Tibial nerve (tissue), 3 donors: ENCODE measurements around the gene NUMB.

ENCODE experiments used
- POLR2A ChIP-seq, 2 donors: fragments of 450-650 bp; IDR thresholded peaks; one replicate each; pipeline ENCODE4 v1.6.1; 2017; ENCODE audit warnings: antibody characterized with exemption in 2 of 2, mild to moderate bottlenecking in 2 of 2, moderate library complexity in 2 of 2
- TF ChIP-seq, protein P1 (sequence below), 5 experiments: fragments of 200-600 bp in 3 of 5; fragments of 450-650 bp in 2 of 5; sonication (generic) in 3 of 5; IDR thresholded peaks; one replicate each; pipeline ENCODE4 v1.5.1; 2016 to 2019; ENCODE audit warnings: antibody characterized with exemption in 5 of 5, mild to moderate bottlenecking in 3 of 5, moderate library complexity in 2 of 5

GRCh38 chr14:73492670-73493069 is 34.3 kb upstream of the NUMB start:
- TF ChIP-seq, protein P1, sequence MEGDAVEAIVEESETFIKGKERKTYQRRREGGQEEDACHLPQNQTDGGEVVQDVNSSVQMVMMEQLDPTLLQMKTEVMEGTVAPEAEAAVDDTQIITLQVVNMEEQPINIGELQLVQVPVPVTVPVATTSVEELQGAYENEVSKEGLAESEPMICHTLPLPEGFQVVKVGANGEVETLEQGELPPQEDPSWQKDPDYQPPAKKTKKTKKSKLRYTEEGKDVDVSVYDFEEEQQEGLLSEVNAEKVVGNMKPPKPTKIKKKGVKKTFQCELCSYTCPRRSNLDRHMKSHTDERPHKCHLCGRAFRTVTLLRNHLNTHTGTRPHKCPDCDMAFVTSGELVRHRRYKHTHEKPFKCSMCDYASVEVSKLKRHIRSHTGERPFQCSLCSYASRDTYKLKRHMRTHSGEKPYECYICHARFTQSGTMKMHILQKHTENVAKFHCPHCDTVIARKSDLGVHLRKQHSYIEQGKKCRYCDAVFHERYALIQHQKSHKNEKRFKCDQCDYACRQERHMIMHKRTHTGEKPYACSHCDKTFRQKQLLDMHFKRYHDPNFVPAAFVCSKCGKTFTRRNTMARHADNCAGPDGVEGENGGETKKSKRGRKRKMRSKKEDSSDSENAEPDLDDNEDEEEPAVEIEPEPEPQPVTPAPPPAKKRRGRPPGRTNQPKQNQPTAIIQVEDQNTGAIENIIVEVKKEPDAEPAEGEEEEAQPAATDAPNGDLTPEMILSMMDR (IDR thresholded peaks at IDR 0.05) = no peak
- TF ChIP-seq POLR2A (IDR thresholded peaks at IDR 0.05) = no peak
